ENCODE data around the gene CCDC88C. TPM values are rescaled to one million over a fixed set of nuclear protein-coding genes. Genes with fewer than 3 reads are reported as not detected.
A peak's percentile ranks its signal among the peaks of the same experiment; 100 is the strongest.

The CCDC88C gene
- total RNA-seq, 2 experiments from 2014 or later, result 83.6 to 87.8 TPM

DNA sequence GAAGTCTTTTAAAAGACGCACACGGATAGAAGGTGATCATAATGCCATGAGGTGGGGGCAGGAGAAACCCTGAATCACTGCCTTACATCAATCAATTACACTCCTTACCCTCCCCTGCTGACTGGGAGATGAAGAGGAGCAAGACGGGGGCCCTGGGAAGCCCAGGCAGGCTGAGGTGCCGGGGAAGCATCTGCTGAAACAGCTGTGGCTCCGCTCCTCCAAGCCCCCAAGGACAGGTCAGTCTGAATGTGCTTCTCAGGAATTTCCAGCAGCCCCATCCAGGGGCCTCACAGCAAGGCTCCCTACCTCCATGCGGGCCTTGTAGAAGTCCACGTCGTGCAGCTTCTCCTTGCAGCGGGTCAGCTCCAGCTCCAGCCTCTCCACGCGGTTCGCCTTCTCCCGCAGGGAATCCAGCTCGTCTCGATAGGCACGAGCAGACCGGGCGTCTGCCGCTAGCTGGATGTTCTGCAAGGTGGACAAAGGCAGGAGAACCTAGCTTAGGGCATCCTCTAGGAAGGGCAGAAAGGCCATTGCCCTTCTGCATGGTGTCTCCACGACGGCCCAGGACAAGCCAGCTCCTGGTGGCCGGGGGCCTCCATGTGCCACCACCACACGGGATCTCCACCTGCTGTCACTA, 79.8 kb downstream of the CCDC88C start:
- POLR2A ChIA-PET, result interaction anchor here (1.0 to 1.4 kb wide), 6 partner anchors 10 to 73 kb away, joined by 3 to 5 read pairs (median 4); no protein-coding TSS in a partner anchor
- ATAC-seq, result no peak
- Mint-ChIP-seq H3K4me3 (no peak overlapping the region), H3K9me3 (no peaks in the 10 kb centered on the region), H3K27me3 (no peaks in the 10 kb centered on the region), H3K27ac (no peak overlapping the region), H3K36me3 (ENCODE audit: low read depth) (peaks cover 26% of the 10 kb centered on the region), H3K4me1 (ENCODE audit: low read depth) (peaks cover 14% of the 10 kb centered on the region)
- CTCF ChIA-PET, result interaction anchor here (1.2 to 5.2 kb wide), 2 partner anchors 11 to 14 kb away, joined by 4 to 27 read pairs; no protein-coding TSS in a partner anchor
- no peak for DNase-seq
- intact Hi-C loops (cut with micrococcal nuclease), result no loop called here
- TF ChIP-seq, protein P1, sequence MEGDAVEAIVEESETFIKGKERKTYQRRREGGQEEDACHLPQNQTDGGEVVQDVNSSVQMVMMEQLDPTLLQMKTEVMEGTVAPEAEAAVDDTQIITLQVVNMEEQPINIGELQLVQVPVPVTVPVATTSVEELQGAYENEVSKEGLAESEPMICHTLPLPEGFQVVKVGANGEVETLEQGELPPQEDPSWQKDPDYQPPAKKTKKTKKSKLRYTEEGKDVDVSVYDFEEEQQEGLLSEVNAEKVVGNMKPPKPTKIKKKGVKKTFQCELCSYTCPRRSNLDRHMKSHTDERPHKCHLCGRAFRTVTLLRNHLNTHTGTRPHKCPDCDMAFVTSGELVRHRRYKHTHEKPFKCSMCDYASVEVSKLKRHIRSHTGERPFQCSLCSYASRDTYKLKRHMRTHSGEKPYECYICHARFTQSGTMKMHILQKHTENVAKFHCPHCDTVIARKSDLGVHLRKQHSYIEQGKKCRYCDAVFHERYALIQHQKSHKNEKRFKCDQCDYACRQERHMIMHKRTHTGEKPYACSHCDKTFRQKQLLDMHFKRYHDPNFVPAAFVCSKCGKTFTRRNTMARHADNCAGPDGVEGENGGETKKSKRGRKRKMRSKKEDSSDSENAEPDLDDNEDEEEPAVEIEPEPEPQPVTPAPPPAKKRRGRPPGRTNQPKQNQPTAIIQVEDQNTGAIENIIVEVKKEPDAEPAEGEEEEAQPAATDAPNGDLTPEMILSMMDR (IDR thresholded peaks at IDR 0.05), result no peak

- peaks cover 31% of the 10 kb centered on the region for H3K4me1 Mint-ChIP-seq (ENCODE audit: low read depth)
Observed at GRCh38 chr14:91336093-91336450, 81.5 kb downstream of the CCDC88C start.

GRCh38 chr14:91335191-91336092, 82.2 kb downstream of the CCDC88C start:
- no peak overlapping the region for H3K4me3 Mint-ChIP-seq
- H3K4me1 Mint-ChIP-seq (ENCODE audit: low read depth), result peaks cover 38% of the 10 kb centered on the region
- CTCF ChIA-PET, result interaction anchor here (0.5 to 1.2 kb wide), 4 partner anchors 10 to 20 kb away, joined by 3 to 5 read pairs (median 3); no protein-coding TSS in a partner anchor
- H3K36me3 Mint-ChIP-seq (ENCODE audit: low read depth), result peaks cover 39% of the 10 kb centered on the region
- POLR2A ChIA-PET, result interaction anchor here (0.7 to 1.4 kb wide), 4 partner anchors 8 to 16 kb away, joined by 3 to 5 read pairs (median 4); no protein-coding TSS in a partner anchor
- ATAC-seq (no peak), DNase-seq (no peak)
- no peaks in the 10 kb centered on the region for H3K9me3 Mint-ChIP-seq
- H3K27me3 Mint-ChIP-seq, result no peaks in the 10 kb centered on the region
- no peak overlapping the region for H3K27ac Mint-ChIP-seq
- TF ChIP-seq, protein P1 (IDR thresholded peaks at IDR 0.05), result no peak
- intact Hi-C loops (cut with micrococcal nuclease), result no loop called here

More at GRCh38 chr14:91336093-91336450, 81.5 kb downstream of the CCDC88C start:
- TF ChIP-seq, protein P1 (IDR thresholded peaks at IDR 0.05), result no peak
- POLR2A ChIA-PET, result interaction anchor here (0.7 to 1.2 kb wide), 4 partner anchors 10 to 152 kb away, joined by 3 to 4 read pairs (median 3); no protein-coding TSS in a partner anchor
- Mint-ChIP-seq H3K36me3 (ENCODE audit: low read depth) (peaks cover 34% of the 10 kb centered on the region), H3K27ac (no peak overlapping the region), H3K9me3 (no peaks in the 10 kb centered on the region), H3K27me3 (no peaks in the 10 kb centered on the region), H3K4me3 (no peak overlapping the region)
- CTCF ChIA-PET, result interaction anchor here (0.9 kb wide), 1 partner anchor 13 kb away, joined by 3 read pairs; no protein-coding TSS in a partner anchor
- DNase-seq (no peak), ATAC-seq (no peak)
- intact Hi-C loops (cut with micrococcal nuclease), result no loop called here

- TF ChIP-seq, protein P1 (IDR thresholded peaks at IDR 0.05), result no peak
- peaks cover 55% of the 10 kb centered on the region for H3K4me1 Mint-ChIP-seq (ENCODE audit: low read depth)
- peak overlapping the region; percentile 38 for H3K27ac Mint-ChIP-seq
- ChIA-PET CTCF (no interaction called here), POLR2A (no interaction called here)
- intact Hi-C loops (cut with micrococcal nuclease), result no loop called here
- ATAC-seq (no peak), DNase-seq (no peak)
- no peak overlapping the region for H3K4me3 Mint-ChIP-seq
- no peaks in the 10 kb centered on the region for H3K9me3 Mint-ChIP-seq
- H3K36me3 Mint-ChIP-seq (ENCODE audit: low read depth), result peaks cover 41% of the 10 kb centered on the region
- no peaks in the 10 kb centered on the region for H3K27me3 Mint-ChIP-seq
Observed at GRCh38 chr14:91333650-91334039, 84.0 kb downstream of the CCDC88C start.

All from activated CD8-positive, alpha-beta T cell treated with anti-CD3 and anti-CD28 coated beads for 36 hours (primary cell).